IMR-90 (cell line): ENCODE measurements around the gene HEATR3.

ENCODE experiments used
- BHLHE40 ChIP-seq: fragments of 150-350 bp; IDR thresholded peaks from 2 replicates; pipeline ENCODE4 v1.6.1; 2016; ENCODE audit warnings: mild to moderate bottlenecking, low read depth, low read length
- CEBPB ChIP-seq: IDR thresholded peaks from 2 replicates; pipeline ENCODE4 v1.6.1; 2012; ENCODE audit warnings: low read depth, low read length, improper control_type of control experiment
- CHD1 ChIP-seq: IDR thresholded peaks from 2 replicates; pipeline ENCODE4 v1.6.1; 2012; ENCODE audit warnings: low read depth, low read length, improper control_type of control experiment
- CTCF ChIP-seq: conservative IDR thresholded peaks from 2 replicates; pipeline ENCODE4 v1.5.1; 2012; ENCODE audit warnings: mild to moderate bottlenecking, low read depth, low read length, improper control_type of control experiment
- FOS ChIP-seq: fragments of 150-350 bp; IDR thresholded peaks from 2 replicates; pipeline ENCODE4 v1.6.1; 2016; ENCODE audit warnings: low read depth, low read length
- MAFK ChIP-seq: IDR thresholded peaks from 2 replicates; pipeline ENCODE4 v1.6.1; 2012; ENCODE audit warnings: low read depth, low read length, improper control_type of control experiment
- MAZ ChIP-seq: IDR thresholded peaks from 2 replicates; pipeline ENCODE4 v1.6.1; 2012; ENCODE audit warnings: low read depth, mild to moderate bottlenecking, low read length, improper control_type of control experiment, moderate library complexity, borderline replicate concordance
- MXI1 ChIP-seq: IDR thresholded peaks from 2 replicates; pipeline ENCODE4 v1.6.1; 2012; ENCODE audit warnings: low read depth, mild to moderate bottlenecking, low read length, moderate library complexity, borderline replicate concordance
- POLR2A ChIP-seq: IDR thresholded peaks from 2 replicates; pipeline ENCODE4 v1.6.1; 2012; ENCODE audit warnings: mild to moderate bottlenecking, low read depth, low read length
- RAD21 ChIP-seq: IDR thresholded peaks from 2 replicates; pipeline ENCODE4 v1.6.1; 2012; ENCODE audit warnings: low read length, improper control_type of control experiment
- RCOR1 ChIP-seq: IDR thresholded peaks from 2 replicates; pipeline ENCODE4 v1.6.1; 2012; ENCODE audit warnings: mild to moderate bottlenecking, low read length, improper control_type of control experiment; ENCODE audit not compliant: insufficient replicate concordance
- RFX5 ChIP-seq: IDR thresholded peaks from 2 replicates; pipeline ENCODE4 v1.8.0; 2012; ENCODE audit warnings: low read depth, mild to moderate bottlenecking, low read length, moderate library complexity
- SMC3 ChIP-seq: fragments of 150-350 bp; IDR thresholded peaks from 2 replicates; pipeline ENCODE4 v1.6.1; 2016; ENCODE audit warnings: low read depth, mild to moderate bottlenecking, antibody characterized with exemption, low read length, moderate library complexity
- USF2 ChIP-seq: fragments of 150-350 bp; IDR thresholded peaks from 2 replicates; pipeline ENCODE4 v1.6.1; 2017; ENCODE audit warnings: mild to moderate bottlenecking, antibody characterized with exemption, low read length, low read depth

GRCh38 chr16:50136399-50136798 lies 70.6 kb downstream of the HEATR3 start:
- TF ChIP-seq CTCF: no peak
- TF ChIP-seq FOS: no peak
- TF ChIP-seq MAZ: no peak
- TF ChIP-seq RFX5: no peak
- no peak for TF ChIP-seq POLR2A
- TF ChIP-seq RAD21: no peak
- TF ChIP-seq SMC3: no peak
- no peak for TF ChIP-seq MAFK
- TF ChIP-seq BHLHE40: no peak
- TF ChIP-seq CHD1: no peak
- no peak for TF ChIP-seq RCOR1
- TF ChIP-seq CEBPB: no peak
- TF ChIP-seq MXI1: no peak
- no peak for TF ChIP-seq USF2
